HEK293T (cell line): Measurements from ENCODE around the gene KCNE4.

Source experiments
- CTCF ChIA-PET: fragments of 350-600 bp; formaldehyde crosslinking; extraction: SDS; loops from one replicate; lab custom pipeline; 2021; ENCODE audit warnings: antibody characterized with exemption, inconsistent platforms; lab: Yijun Ruan, JAX
- POLR2A ChIA-PET: fragments of 350-600 bp; formaldehyde crosslinking; extraction: SDS; loops from one replicate; lab custom pipeline; 2020; ENCODE audit warnings: antibody characterized with exemption, inconsistent platforms; lab: Yijun Ruan, JAX
- DNase-seq: peaks from one replicate; pipeline ENCODE4 v3.0.0; 2012; ENCODE audit warnings: mixed read lengths; ENCODE audit errors: extremely low spot score
- ARNT ChIP-seq: fragments of 450-650 bp; IDR thresholded peaks from 2 replicates; pipeline ENCODE4 v1.6.1; 2017; ENCODE audit warnings: mild to moderate bottlenecking
- BHLHE40 ChIP-seq: fragments of 450-650 bp; IDR thresholded peaks from 2 replicates; pipeline ENCODE4 v1.6.1; 2016; ENCODE audit warnings: mild to moderate bottlenecking, moderate library complexity, borderline replicate concordance
- CTBP1 ChIP-seq: fragments of 450-650 bp; IDR thresholded peaks from 2 replicates; pipeline ENCODE4 v1.6.1; 2016; ENCODE audit warnings: borderline replicate concordance
- ELF4 ChIP-seq: fragments of 450-650 bp; IDR thresholded peaks from 2 replicates; pipeline ENCODE4 v1.6.1; 2017; ENCODE audit warnings: antibody characterized with exemption
- FOXA1 ChIP-seq: fragments of 450-650 bp; IDR thresholded peaks from 2 replicates; pipeline ENCODE4 v1.6.1; 2016; ENCODE audit warnings: mild to moderate bottlenecking
- FOXK2 ChIP-seq: fragments of 450-650 bp; IDR thresholded peaks from 2 replicates; pipeline ENCODE4 v1.6.1; 2016; ENCODE audit warnings: mild to moderate bottlenecking
- FOXM1 ChIP-seq: fragments of 450-650 bp; IDR thresholded peaks from 2 replicates; pipeline ENCODE4 v1.6.1; 2017; ENCODE audit warnings: mild to moderate bottlenecking, borderline replicate concordance
- HDGF ChIP-seq: fragments of 450-650 bp; IDR thresholded peaks from 2 replicates; pipeline ENCODE4 v1.6.1; 2017; ENCODE audit warnings: antibody characterized with exemption, borderline replicate concordance
- L3MBTL2 ChIP-seq: fragments of 450-650 bp; conservative IDR thresholded peaks from 2 replicates; pipeline ENCODE4 v1.6.1; 2016; ENCODE audit warnings: mild to moderate bottlenecking
- LEF1 ChIP-seq: fragments of 450-650 bp; IDR thresholded peaks from 2 replicates; pipeline ENCODE4 v1.6.1; 2017; ENCODE audit warnings: mild to moderate bottlenecking, borderline replicate concordance
- NFRKB ChIP-seq: fragments of 450-650 bp; IDR thresholded peaks from 2 replicates; pipeline ENCODE4 v1.6.1; 2016; ENCODE audit warnings: mild to moderate bottlenecking, moderate library complexity
- PKNOX1 ChIP-seq: fragments of 450-650 bp; IDR thresholded peaks from 2 replicates; pipeline ENCODE4 v1.6.1; 2016
- SP1 ChIP-seq: fragments of 450-650 bp; IDR thresholded peaks from 2 replicates; pipeline ENCODE4 v1.6.1; 2017
- SUZ12 ChIP-seq: fragments of 450-650 bp; IDR thresholded peaks from 2 replicates; pipeline ENCODE4 v1.6.1; 2016; ENCODE audit warnings: mild to moderate bottlenecking
- TARDBP ChIP-seq: fragments of 450-650 bp; IDR thresholded peaks from 2 replicates; pipeline ENCODE4 v1.6.1; 2016
- ZNF384 ChIP-seq: fragments of 450-650 bp; IDR thresholded peaks from 2 replicates; pipeline ENCODE4 v1.6.1; 2016

Gene KCNE4

GRCh38 chr2:223040527-223040926, 11.5 kb upstream of the KCNE4 start:
- TF ChIP-seq BHLHE40, result no peak
- TF ChIP-seq SP1, result no peak
- no peak for TF ChIP-seq FOXA1
- no peak for TF ChIP-seq PKNOX1
- no peak for TF ChIP-seq TARDBP
- no peak for TF ChIP-seq FOXM1
- TF ChIP-seq LEF1, result no peak
- TF ChIP-seq ELF4, result no peak
- no peak for DNase-seq
- POLR2A ChIA-PET, result no interaction called here
- CTCF ChIA-PET, result no interaction called here

- peak; percentile 75 for DNase-seq
- TF ChIP-seq SP1 (no peak), BHLHE40 (no peak), PKNOX1 (no peak), FOXK2 (no peak), ZNF384 (no peak), LEF1 (no peak), FOXA1 (no peak), CTBP1 (no peak), L3MBTL2 (no peak), ARNT (no peak)
- ChIA-PET POLR2A (no interaction called here), CTCF (no interaction called here)
Observed at GRCh38 chr2:223041527-223042109, 10.4 kb upstream of the KCNE4 start.

GRCh38 chr2:223042284-223042683, 9.7 kb upstream of the KCNE4 start:
- DNase-seq, result no peak
- CTCF ChIA-PET, result no interaction called here
- POLR2A ChIA-PET, result no interaction called here
- no peak for TF ChIP-seq ZNF384
- no peak for TF ChIP-seq L3MBTL2
- no peak for TF ChIP-seq FOXM1
- no peak for TF ChIP-seq PKNOX1
- TF ChIP-seq LEF1, result no peak
- no peak for TF ChIP-seq NFRKB
- TF ChIP-seq TARDBP, result no peak
- TF ChIP-seq BHLHE40, result no peak
- TF ChIP-seq HDGF, result no peak
- TF ChIP-seq ARNT, result no peak
- TF ChIP-seq FOXK2, result no peak
- no peak for TF ChIP-seq SP1
- no peak for TF ChIP-seq CTBP1
- no peak for TF ChIP-seq SUZ12
- no peak for TF ChIP-seq FOXA1
- no peak for TF ChIP-seq ELF4

- ChIA-PET POLR2A (no interaction called here), CTCF (no interaction called here)
- no peak for DNase-seq
- no peak for TF ChIP-seq ELF4
- no peak for TF ChIP-seq BHLHE40
- no peak for TF ChIP-seq FOXM1
- no peak for TF ChIP-seq NFRKB
- no peak for TF ChIP-seq TARDBP
- TF ChIP-seq ARNT, result no peak
- no peak for TF ChIP-seq FOXA1
- no peak for TF ChIP-seq CTBP1
- TF ChIP-seq L3MBTL2, result no peak
- no peak for TF ChIP-seq LEF1
- TF ChIP-seq FOXK2, result no peak
Observed at GRCh38 chr2:223042704-223043118, 9.3 kb upstream of the KCNE4 start.

GRCh38 chr2:223043164-223043941, 8.6 kb upstream of the KCNE4 start:
- CTCF ChIA-PET, result no interaction called here
- no peak for DNase-seq
- POLR2A ChIA-PET, result no interaction called here
- TF ChIP-seq FOXK2, result no peak
- TF ChIP-seq CTBP1, result no peak
- TF ChIP-seq TARDBP, result no peak
- no peak for TF ChIP-seq HDGF
- no peak for TF ChIP-seq FOXA1
- no peak for TF ChIP-seq SP1
- no peak for TF ChIP-seq FOXM1

GRCh38 chr2:223044092-223044836, 7.7 kb upstream of the KCNE4 start:
- CTCF ChIA-PET, result no interaction called here

More at GRCh38 chr2:223044092-223044836, 7.7 kb upstream of the KCNE4 start:
- no peak for DNase-seq
- POLR2A ChIA-PET, result no interaction called here
- TF ChIP-seq CTBP1 (no peak), BHLHE40 (no peak)
